ENCODE data around the gene SLC15A2. TPM values are rescaled to one million over a fixed set of nuclear protein-coding genes. Genes with fewer than 3 reads are reported as not detected.

The SLC15A2 gene
- total RNA-seq, 1 donor from 2014 or later, result 1.0 TPM

DNA sequence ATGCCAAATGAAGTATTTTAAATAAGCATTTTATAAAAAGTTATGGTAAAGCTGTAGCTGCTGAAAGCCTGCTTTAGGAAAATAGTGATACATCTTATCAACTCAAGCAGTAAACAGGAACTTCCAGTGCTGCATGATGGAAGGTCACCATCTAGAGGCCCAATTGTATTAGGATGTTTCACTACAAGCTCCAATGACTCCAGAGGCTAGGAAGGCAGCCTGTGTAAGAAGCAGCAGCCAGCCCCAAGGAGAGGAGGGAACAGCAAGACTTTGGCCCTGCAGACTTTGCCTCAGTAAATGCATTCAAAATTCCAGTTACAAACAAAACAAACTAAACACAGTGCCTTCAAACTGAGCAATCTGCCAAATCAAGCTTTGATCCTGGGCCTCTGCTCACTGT is 95.7 kb downstream of the SLC15A2 start:
- Mint-ChIP-seq H3K27ac (no peak overlapping the region), H3K9me3 (peaks cover 3% of the 10 kb centered on the region), H3K4me3 (no peak overlapping the region), H3K27me3 (ENCODE audit: insufficient read depth, low read depth) (no peaks in the 10 kb centered on the region), H3K36me3 (no peaks in the 10 kb centered on the region), H3K4me1 (peaks cover 8% of the 10 kb centered on the region)
- Histone ChIP-seq H3K27ac (no peak overlapping the region), H3F3A (ENCODE audit: low read depth) (no peaks in the 10 kb centered on the region), H3K9ac (no peak overlapping the region), H3K4me3 (no peak overlapping the region), H4K20me1 (ENCODE audit: low read depth) (no peaks in the 10 kb centered on the region), H3K36me3 (no peaks in the 10 kb centered on the region), H3K4me2 (no peak overlapping the region), H3K27me3 (no peaks in the 10 kb centered on the region), H3K9me3 (ENCODE audit: low read depth) (no peaks in the 10 kb centered on the region), H2AFZ (replicated peaks) (no peak overlapping the region), H3K79me2 (ENCODE audit: low read depth) (no peaks in the 10 kb centered on the region), H3K4me1 (peaks cover 12% of the 10 kb centered on the region)
- DNase-seq (ENCODE audit: low spot score), result peak; percentile 23
- TF ChIP-seq, protein P1, sequence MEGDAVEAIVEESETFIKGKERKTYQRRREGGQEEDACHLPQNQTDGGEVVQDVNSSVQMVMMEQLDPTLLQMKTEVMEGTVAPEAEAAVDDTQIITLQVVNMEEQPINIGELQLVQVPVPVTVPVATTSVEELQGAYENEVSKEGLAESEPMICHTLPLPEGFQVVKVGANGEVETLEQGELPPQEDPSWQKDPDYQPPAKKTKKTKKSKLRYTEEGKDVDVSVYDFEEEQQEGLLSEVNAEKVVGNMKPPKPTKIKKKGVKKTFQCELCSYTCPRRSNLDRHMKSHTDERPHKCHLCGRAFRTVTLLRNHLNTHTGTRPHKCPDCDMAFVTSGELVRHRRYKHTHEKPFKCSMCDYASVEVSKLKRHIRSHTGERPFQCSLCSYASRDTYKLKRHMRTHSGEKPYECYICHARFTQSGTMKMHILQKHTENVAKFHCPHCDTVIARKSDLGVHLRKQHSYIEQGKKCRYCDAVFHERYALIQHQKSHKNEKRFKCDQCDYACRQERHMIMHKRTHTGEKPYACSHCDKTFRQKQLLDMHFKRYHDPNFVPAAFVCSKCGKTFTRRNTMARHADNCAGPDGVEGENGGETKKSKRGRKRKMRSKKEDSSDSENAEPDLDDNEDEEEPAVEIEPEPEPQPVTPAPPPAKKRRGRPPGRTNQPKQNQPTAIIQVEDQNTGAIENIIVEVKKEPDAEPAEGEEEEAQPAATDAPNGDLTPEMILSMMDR (IDR thresholded peaks at IDR 0.05), result peak; percentile 15
- TF ChIP-seq EZH2phosphoT487 (IDR thresholded peaks at IDR 0.05), result no peak

DNA sequence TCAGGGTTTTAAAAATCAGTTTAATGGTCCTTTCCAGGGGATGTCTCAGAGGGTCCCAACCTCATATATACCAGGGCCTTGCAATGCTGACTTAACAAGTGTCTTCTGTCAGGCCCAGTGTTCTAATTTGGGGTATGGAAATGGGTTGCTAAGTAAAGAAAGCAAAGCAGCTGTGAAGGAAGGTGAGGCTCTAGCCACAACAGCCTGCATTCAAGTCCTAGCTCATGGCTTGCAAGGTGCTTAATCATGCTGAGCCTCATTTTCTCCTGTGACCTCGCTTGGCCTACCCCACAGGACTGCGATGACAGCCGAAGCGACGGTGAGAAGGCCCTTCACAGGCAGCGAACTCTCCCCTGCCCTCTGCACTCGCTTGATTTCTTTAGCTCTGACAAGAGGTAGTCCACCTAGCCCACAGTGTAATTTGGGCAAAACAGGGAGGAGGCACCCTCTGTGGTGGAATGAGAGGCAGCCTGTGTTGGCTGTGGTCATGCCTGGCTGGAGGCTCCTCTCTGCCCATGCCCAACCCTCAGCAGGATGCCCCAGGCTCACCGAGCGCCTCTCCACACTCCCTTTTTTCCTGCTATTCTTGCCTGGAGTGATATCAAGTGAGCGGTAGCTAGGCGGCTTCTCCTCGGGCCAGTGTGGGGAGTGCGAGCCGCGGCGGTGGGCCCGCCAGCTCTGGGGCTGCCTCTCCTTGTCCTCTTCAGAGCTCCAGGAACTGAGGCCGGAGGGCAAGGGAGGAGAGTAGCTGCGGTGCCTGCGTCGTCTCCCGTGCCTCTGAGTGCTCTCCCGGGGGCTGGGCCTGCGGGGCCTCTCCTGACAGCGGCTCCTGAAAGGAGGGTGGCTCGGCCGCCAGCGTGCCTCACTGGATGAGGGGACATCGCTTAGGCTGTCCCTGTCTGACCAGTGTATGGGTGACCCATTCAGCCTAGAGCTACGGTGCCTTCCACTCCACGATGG is 98.7 kb downstream of the SLC15A2 start:
- no peak overlapping the region for H3K9ac ChIP-seq
- H3K4me2 ChIP-seq, result no peak overlapping the region
- no peaks in the 10 kb centered on the region for H4K20me1 ChIP-seq (ENCODE audit: low read depth)
- no peaks in the 10 kb centered on the region for H3K36me3 ChIP-seq
- H3K9me3 ChIP-seq (ENCODE audit: low read depth), result no peaks in the 10 kb centered on the region
- Mint-ChIP-seq H3K27ac (no peak overlapping the region), H3K9me3 (no peaks in the 10 kb centered on the region), H3K4me1 (no peaks in the 10 kb centered on the region), H3K36me3 (no peaks in the 10 kb centered on the region), H3K27me3 (ENCODE audit: insufficient read depth, low read depth) (no peaks in the 10 kb centered on the region), H3K4me3 (no peak overlapping the region)
- no peaks in the 10 kb centered on the region for H3F3A ChIP-seq (ENCODE audit: low read depth)
- H3K4me1 ChIP-seq, result no peaks in the 10 kb centered on the region
- H2AFZ ChIP-seq (replicated peaks), result no peak overlapping the region
- no peak overlapping the region for H3K4me3 ChIP-seq
- no peaks in the 10 kb centered on the region for H3K79me2 ChIP-seq (ENCODE audit: low read depth)
- H3K27me3 ChIP-seq, result no peaks in the 10 kb centered on the region
- no peak overlapping the region for H3K27ac ChIP-seq
- DNase-seq (ENCODE audit: low spot score), result no peak
- TF ChIP-seq EZH2phosphoT487 (IDR thresholded peaks at IDR 0.05), result no peak
- TF ChIP-seq, protein P1 (IDR thresholded peaks at IDR 0.05), result no peak
- TF ChIP-seq EZH2 (IDR thresholded peaks at IDR 0.05), result no peak

Other genes with a start within 250 kb of the SLC15A2 start
- not detected in 2 replicates for gene HCLS1, start 233.5 kb upstream of the SLC15A2 start, total RNA-seq (ENCODE audit: low replicate concordance)
- 35.2 and 52.5 TPM in 2 replicates for gene GOLGB1, start 144.7 kb upstream of the SLC15A2 start, total RNA-seq (ENCODE audit: low replicate concordance)
- 53.7 and 89.6 TPM in 2 replicates for gene IQCB1, start 59.3 kb upstream of the SLC15A2 start, total RNA-seq (ENCODE audit: low replicate concordance)
- gene EAF2, start 59.2 kb upstream of the SLC15A2 start, total RNA-seq (ENCODE audit: low replicate concordance), result 1.2 and 8.5 TPM in 2 replicates
- gene ILDR1, start 127.8 kb downstream of the SLC15A2 start, total RNA-seq (ENCODE audit: low replicate concordance), result 0.07 and 0.22 TPM in 2 replicates
- gene CD86, start 161.0 kb downstream of the SLC15A2 start, total RNA-seq (ENCODE audit: low replicate concordance), result not detected in 2 replicates

All from neural progenitor cell (in vitro differentiated cells).